ENCODE measurements around the gene PEX11G. TPM values are rescaled to one million over a fixed set of nuclear protein-coding genes. Genes with fewer than 3 reads are reported as not detected.
A peak's percentile ranks its signal among the peaks of the same experiment; 100 is the strongest.

PEX11G gene
- total and polyA plus RNA-seq, 2 experiments from 2014 or later, result 4.0 to 6.2 TPM

DNA sequence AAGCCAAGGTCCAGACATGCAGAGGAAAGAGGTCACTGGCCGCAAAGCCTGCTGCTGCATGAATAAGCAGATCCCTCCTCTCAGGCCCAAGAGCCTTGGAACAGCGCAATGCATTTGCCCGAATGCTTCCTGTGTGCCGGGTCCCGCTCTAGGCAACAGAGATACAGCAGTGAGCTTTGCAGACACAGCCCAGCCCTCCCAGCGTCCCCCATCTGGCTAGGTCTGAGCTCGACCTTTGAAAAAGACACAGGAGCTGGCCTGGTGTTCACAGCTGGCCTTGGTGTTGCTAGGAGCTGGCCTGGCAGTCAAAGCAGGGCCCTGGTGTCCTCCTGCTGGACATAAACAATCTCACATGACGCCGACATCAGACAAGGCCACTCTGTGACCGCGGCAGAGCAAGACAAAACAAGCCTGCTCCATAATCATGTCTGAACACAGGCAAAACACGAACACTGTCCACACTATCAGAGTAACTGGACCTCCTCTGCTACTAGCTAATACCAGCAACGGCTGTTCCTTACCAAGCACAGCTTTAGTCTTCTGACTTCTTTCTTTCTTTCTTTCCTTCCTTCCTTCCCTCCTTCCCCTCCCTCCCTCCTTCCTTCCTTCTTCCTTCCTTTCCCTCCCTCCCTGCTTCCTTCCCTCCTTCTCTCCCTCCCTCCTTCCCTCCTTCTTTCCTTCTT, 5.7 kb upstream of the PEX11G start:
- 66 to 75% methylated on average over 13 of the region's 13 CpGs for WGBS, 2 experiments (ENCODE audit: low coverage in 1 of 2, low lambda C conversion rate in 2 of 2, missing lambda C conversion rate in 2 of 2)
- Histone ChIP-seq H3K9me3 (ENCODE audit: low read depth) (no peaks in the 10 kb centered on the region), H3K79me2 (ENCODE audit: insufficient read depth) (no peaks in the 10 kb centered on the region), H3K4me3 (no peak overlapping the region), H3K9me2 (ENCODE audit: insufficient read depth) (no peaks in the 10 kb centered on the region), H4K20me1 (ENCODE audit: insufficient read depth) (no peaks in the 10 kb centered on the region), H3K4me2 (ENCODE audit: unreplicated experiment) (no peak overlapping the region), H3K27me3 (replicated peaks; ENCODE audit: insufficient read depth) (peaks cover 7% of the 10 kb centered on the region), H3F3A (ENCODE audit: insufficient read depth) (no peaks in the 10 kb centered on the region), H3K36me3 (ENCODE audit: low read depth) (no peaks in the 10 kb centered on the region), H2AFZ (no peak overlapping the region), H3K4me1 (ENCODE audit: insufficient read depth) (no peaks in the 10 kb centered on the region), H3K27ac (no peak overlapping the region), H3K9ac (no peak overlapping the region)
- in situ Hi-C loops (cut with MboI), result no loop called here
- DNase-seq, result no peak
- TF ChIP-seq EZH2 (IDR thresholded peaks at IDR 0.05; ENCODE audit: insufficient read depth, poor library complexity, severe bottlenecking), result no peak
- TF ChIP-seq EZH2phosphoT487 (IDR thresholded peaks at IDR 0.05; ENCODE audit: insufficient read depth, low read depth), result no peak

DNA sequence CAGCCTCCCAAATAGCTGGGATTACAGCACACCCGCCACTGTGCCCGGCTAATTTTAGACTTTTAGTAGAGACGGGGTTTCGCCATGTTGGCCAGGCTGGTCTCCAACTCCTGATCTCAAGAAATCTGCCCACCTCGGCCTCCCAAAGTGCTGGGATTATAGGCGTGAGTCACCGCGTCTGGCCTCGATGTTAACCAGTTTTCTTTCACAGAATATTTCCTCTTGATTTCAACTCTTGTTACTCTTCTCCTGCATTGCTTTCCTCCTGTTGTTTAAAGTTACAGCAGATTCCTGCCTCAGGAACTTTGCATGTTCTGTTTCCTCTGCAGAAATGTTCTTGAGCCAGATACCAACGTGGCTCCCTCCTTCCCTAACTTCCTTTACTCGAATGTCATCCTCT, 3.7 kb upstream of the PEX11G start:
- no peak for DNase-seq
- Histone ChIP-seq H3K4me2 (ENCODE audit: unreplicated experiment) (no peak overlapping the region), H3K27ac (no peak overlapping the region), H3K9ac (no peak overlapping the region), H3K9me2 (ENCODE audit: insufficient read depth) (no peaks in the 10 kb centered on the region), H3K79me2 (ENCODE audit: insufficient read depth) (no peaks in the 10 kb centered on the region), H3K4me1 (ENCODE audit: insufficient read depth) (peaks cover 4% of the 10 kb centered on the region; the same call in 1 of the 2 replicates), H3F3A (ENCODE audit: insufficient read depth) (no peaks in the 10 kb centered on the region), H2AFZ (no peak overlapping the region), H3K9me3 (ENCODE audit: low read depth) (no peaks in the 10 kb centered on the region), H3K36me3 (ENCODE audit: low read depth) (no peaks in the 10 kb centered on the region), H3K27me3 (replicated peaks; ENCODE audit: insufficient read depth) (no peaks in the 10 kb centered on the region), H3K4me3 (no peak overlapping the region), H4K20me1 (ENCODE audit: insufficient read depth) (no peaks in the 10 kb centered on the region)
- WGBS, 2 experiments (ENCODE audit: low coverage in 1 of 2, low lambda C conversion rate in 2 of 2, missing lambda C conversion rate in 2 of 2), result 47 to 54% methylated on average over 11 of the region's 11 CpGs
- TF ChIP-seq EZH2phosphoT487 (IDR thresholded peaks at IDR 0.05; ENCODE audit: insufficient read depth, low read depth), result no peak
- TF ChIP-seq EZH2 (IDR thresholded peaks at IDR 0.05; ENCODE audit: insufficient read depth, poor library complexity, severe bottlenecking), result no peak
- in situ Hi-C loops (cut with MboI), result no loop called here

DNA sequence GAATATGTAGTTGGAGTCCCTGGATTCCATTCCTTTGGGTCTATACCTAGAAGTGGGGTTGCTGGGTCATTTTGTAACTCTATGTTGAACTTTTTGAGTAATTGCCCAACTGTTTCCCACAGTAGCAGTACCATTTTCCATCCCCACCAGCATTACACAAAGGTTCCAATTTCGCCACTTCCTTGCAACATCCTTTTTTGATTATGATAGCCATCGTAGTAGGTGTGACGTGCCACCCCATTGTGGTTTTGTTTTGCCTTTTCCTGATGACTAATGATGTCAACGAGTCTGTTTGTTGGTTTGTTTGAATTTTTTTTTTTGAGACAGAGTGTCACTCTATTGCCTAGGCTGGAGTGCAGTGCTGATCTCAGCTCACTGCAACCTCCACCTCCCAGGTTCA, 3.3 kb upstream of the PEX11G start:
- DNase-seq, result peak; percentile 72
- no peak overlapping the region for H3K27ac ChIP-seq
- H3K9ac ChIP-seq, result no peak overlapping the region
- H3K4me1 ChIP-seq (ENCODE audit: insufficient read depth), result peaks cover 4% of the 10 kb centered on the region; the same call in 1 of the 2 replicates
- no peak overlapping the region for H2AFZ ChIP-seq
- no peaks in the 10 kb centered on the region for H3K9me2 ChIP-seq (ENCODE audit: insufficient read depth)
- H3K9me3 ChIP-seq (ENCODE audit: low read depth), result no peaks in the 10 kb centered on the region
- 29 to 37% methylated on average over 4 of the region's 4 CpGs for WGBS, 2 experiments (ENCODE audit: low coverage in 1 of 2, low lambda C conversion rate in 2 of 2, missing lambda C conversion rate in 2 of 2)
- H4K20me1 ChIP-seq (ENCODE audit: insufficient read depth), result no peaks in the 10 kb centered on the region
- in situ Hi-C loops (cut with MboI), result no loop called here
- no peaks in the 10 kb centered on the region for H3K27me3 ChIP-seq (replicated peaks; ENCODE audit: insufficient read depth)
- H3K4me3 ChIP-seq, result no peak overlapping the region
- H3K4me2 ChIP-seq (ENCODE audit: unreplicated experiment), result no peak overlapping the region
- TF ChIP-seq EZH2phosphoT487 (IDR thresholded peaks at IDR 0.05; ENCODE audit: insufficient read depth, low read depth) (no peak), EZH2 (IDR thresholded peaks at IDR 0.05; ENCODE audit: insufficient read depth, poor library complexity, severe bottlenecking) (no peak)
- H3K79me2 ChIP-seq (ENCODE audit: insufficient read depth), result no peaks in the 10 kb centered on the region
- H3F3A ChIP-seq (ENCODE audit: insufficient read depth), result no peaks in the 10 kb centered on the region
- no peaks in the 10 kb centered on the region for H3K36me3 ChIP-seq (ENCODE audit: low read depth)

DNA sequence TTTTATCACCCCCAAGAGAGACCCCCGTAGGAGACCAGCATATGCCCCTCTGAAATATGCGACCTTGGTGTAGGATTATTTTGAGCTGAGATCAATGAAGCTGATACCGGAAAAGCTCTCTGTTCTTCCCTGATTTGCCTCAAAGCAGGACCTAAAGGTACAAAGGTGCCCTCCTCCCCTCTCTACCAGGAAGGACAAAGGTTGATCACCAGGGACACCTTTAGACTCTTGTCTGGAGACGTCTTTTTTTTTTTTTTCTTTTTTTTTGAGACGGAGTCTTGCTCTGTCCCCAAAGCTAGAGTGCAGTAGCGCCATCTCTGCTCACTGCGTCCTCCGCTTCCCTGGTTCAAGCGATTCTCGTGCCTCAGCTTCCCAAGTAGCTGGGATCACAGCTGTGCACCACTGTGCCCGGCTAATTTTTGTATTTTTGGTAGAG, 792 bp upstream of the PEX11G start:
- H3K4me2 ChIP-seq (ENCODE audit: unreplicated experiment), result peak overlapping the region; percentile 82
- H3K9ac ChIP-seq, result peak overlapping the region; percentile 92; the same call in 1 of the 2 replicates
- no peaks in the 10 kb centered on the region for H3K9me2 ChIP-seq (ENCODE audit: insufficient read depth)
- TF ChIP-seq EZH2 (IDR thresholded peaks at IDR 0.05; ENCODE audit: insufficient read depth, poor library complexity, severe bottlenecking) (no peak), EZH2phosphoT487 (IDR thresholded peaks at IDR 0.05; ENCODE audit: insufficient read depth, low read depth) (no peak)
- WGBS, 2 experiments (ENCODE audit: low coverage in 1 of 2, low lambda C conversion rate in 2 of 2, missing lambda C conversion rate in 2 of 2), result 65 to 71% methylated on average over 10 to 11 of the region's 11 CpGs
- no peak overlapping the region for H3K27ac ChIP-seq
- H3K27me3 ChIP-seq (replicated peaks; ENCODE audit: insufficient read depth), result no peaks in the 10 kb centered on the region
- no peaks in the 10 kb centered on the region for H3K9me3 ChIP-seq (ENCODE audit: low read depth)
- H3F3A ChIP-seq (ENCODE audit: insufficient read depth), result no peaks in the 10 kb centered on the region
- peaks cover 4% of the 10 kb centered on the region; the same call in 1 of the 2 replicates for H3K4me1 ChIP-seq (ENCODE audit: insufficient read depth)
- peak overlapping the region; percentile 98 for H2AFZ ChIP-seq
- H3K79me2 ChIP-seq (ENCODE audit: insufficient read depth), result no peaks in the 10 kb centered on the region
- 0 out of 2 replicates have a peak overlapping the region, but pooled peaks have one; percentile 81 for H3K4me3 ChIP-seq
- H3K36me3 ChIP-seq (ENCODE audit: low read depth), result no peaks in the 10 kb centered on the region
- in situ Hi-C loops (cut with MboI), result no loop called here
- no peaks in the 10 kb centered on the region for H4K20me1 ChIP-seq (ENCODE audit: insufficient read depth)
- DNase-seq, result no peak
